Spleen (tissue), 11 donors: ENCODE measurements around the gene CTDSPL. TPM values are rescaled to one million over a fixed set of nuclear protein-coding genes. Genes with fewer than 3 reads are reported as not detected.

Experiments used
- DNase-seq: peaks from one replicate; pipeline ENCODE4 v3.0.0-alpha.2; 2020
- H3K27ac ChIP-seq, 8 donors: fragments of 200-600 bp; sonication (generic) in 7 of 8; 1 replicate in 4 of 8; 2 replicates in 4 of 8; pipeline versions ENCODE4 v1.5.0 to v1.8.0; 2016 to 2021; ENCODE audit warnings: inconsistent platforms in 4 of 8, mild to moderate bottlenecking in 4 of 8, moderate library complexity in 1 of 8
- H3K27me3 ChIP-seq, 7 donors: fragments of 200-600 bp; sonication (generic) in 6 of 7; replicated peaks in 1 of 7; 1 replicate in 4 of 7; 2 replicates in 3 of 7; pipeline versions ENCODE4 v1.5.0 to v1.8.0; 2016 to 2021; ENCODE audit warnings: inconsistent platforms in 3 of 7, mild to moderate bottlenecking in 1 of 7
- H3K36me3 ChIP-seq, 6 donors: fragments of 200-600 bp; sonication (generic) in 5 of 6; 1 replicate in 4 of 6; 2 replicates in 2 of 6; pipeline versions ENCODE4 v1.5.0 to v1.8.0; 2016 to 2021; ENCODE audit warnings: inconsistent platforms in 2 of 6
- H3K4me1 ChIP-seq, 6 donors: fragments of 200-600 bp; sonication (generic) in 5 of 6; 1 replicate in 3 of 6; 2 replicates in 3 of 6; pipeline versions ENCODE4 v1.5.0 to v1.8.0; 2016 to 2021; ENCODE audit warnings: inconsistent platforms in 3 of 6
- H3K4me3 ChIP-seq, 8 donors: fragments of 200-600 bp; sonication (generic) in 7 of 8; 1 replicate in 4 of 8; 2 replicates in 4 of 8; pipeline versions ENCODE4 v1.5.0 to v1.8.0; 2016 to 2021; ENCODE audit warnings: inconsistent platforms in 4 of 8, mild to moderate bottlenecking in 4 of 8, moderate library complexity in 2 of 8
- H3K9me3 ChIP-seq, 8 donors: fragments of 200-600 bp; sonication (generic) in 7 of 8; 1 replicate in 4 of 8; 2 replicates in 4 of 8; pipeline versions ENCODE4 v1.5.0 to v1.8.0; 2016 to 2021; ENCODE audit warnings: inconsistent platforms in 4 of 8
- POLR2A ChIP-seq, 3 donors: fragments of 450-650 bp; IDR thresholded peaks; one replicate each; pipeline ENCODE4 v1.5.1; 2017; ENCODE audit warnings: antibody characterized with exemption in 3 of 3, mild to moderate bottlenecking in 1 of 3
- POLR2AphosphoS5 ChIP-seq, 3 donors: sonication (generic); formaldehyde crosslinking; IDR thresholded peaks; one replicate each; pipeline ENCODE4 v1.5.1; 2017; ENCODE audit warnings: antibody characterized with exemption in 3 of 3
- WGBS, 5 donors: extraction: QIAGEN DNeasy Blood & Tissue Kit in 3 of 5; methylation state at CpG; one replicate each; pipeline versions ENCODE4 v1.1.5 to v1.1.7; 2013 to 2018; 5-methylcytosine and 5-hydroxymethylcytosine counted together
- intact Hi-C: fragments of 100-400 bp; cut with DNase I; formaldehyde crosslinking; loops from one replicate; pipeline ENCODE4 v1.15.0; 2023; ENCODE audit warnings: low total_unique reads
- polyA plus RNA-seq, 3 donors: library from polyadenylated mRNA; stranded (reverse); fragments of 200-250 nt; gene quantifications; one replicate each; pipeline ENCODE4 v1.2.1, GENCODE V29; 2013
- total RNA-seq, 7 donors: library from RNA; depleted of rRNA in 3 of 7; stranded (reverse); fragments of >200 nt in 3 of 7; fragmentation: NEBNext Ultra II Directional in 4 of 7; extraction: Animal tissue kit (Norgen Biotek cat#: 25700) in 4 of 7; gene quantifications; one replicate each; pipeline versions ENCODE4 v1.1.0 to v1.2.1, GENCODE V29; 2016 to 2021
- TF ChIP-seq, protein P1 (sequence below), 11 experiments: fragments of 200-600 bp in 7 of 11; fragments of 450-650 bp in 4 of 11; sonication (generic) in 4 of 11; IDR thresholded peaks in 8 of 11; conservative IDR thresholded peaks in 3 of 11; 1 replicate in 7 of 11; 2 replicates in 4 of 11; pipeline versions ENCODE4 v1.4.0 to v1.8.0; 2016 to 2021; ENCODE audit warnings: antibody characterized with exemption in 11 of 11, inconsistent platforms in 4 of 11, mild to moderate bottlenecking in 1 of 11
- donor health status: healthy with polysubstance abuse.
- donor health status: DM: no; HTN: no; CAD: no; lungs with moderate emphysema.
- donor health status: DM: no; HTN: no; CAD: no.
- donor health status: Bipolar disorder and iron deficiency.
- donor health status: healthy.
- donor health status: DM: no; HTN: no; CAD: no.
- donor health status: DM: yes; HTN: yes; CAD: no.

CTDSPL gene
- total and polyA plus RNA-seq, 10 donors: 3.9 to 46.0 (median 26.2) TPM

GRCh38 chr3:38026856-38027255 lies 165.2 kb downstream of the CTDSPL start:
- peaks cover 12 to 77% (median 61%) of the 10 kb centered on the region in 6 donors for H3K4me1 ChIP-seq
- intact Hi-C loops: no loop called here
- TF ChIP-seq POLR2A (IDR thresholded peaks at IDR 0.05) (no peak), POLR2AphosphoS5 (IDR thresholded peaks at IDR 0.05) (no peak)
- TF ChIP-seq, protein P1, sequence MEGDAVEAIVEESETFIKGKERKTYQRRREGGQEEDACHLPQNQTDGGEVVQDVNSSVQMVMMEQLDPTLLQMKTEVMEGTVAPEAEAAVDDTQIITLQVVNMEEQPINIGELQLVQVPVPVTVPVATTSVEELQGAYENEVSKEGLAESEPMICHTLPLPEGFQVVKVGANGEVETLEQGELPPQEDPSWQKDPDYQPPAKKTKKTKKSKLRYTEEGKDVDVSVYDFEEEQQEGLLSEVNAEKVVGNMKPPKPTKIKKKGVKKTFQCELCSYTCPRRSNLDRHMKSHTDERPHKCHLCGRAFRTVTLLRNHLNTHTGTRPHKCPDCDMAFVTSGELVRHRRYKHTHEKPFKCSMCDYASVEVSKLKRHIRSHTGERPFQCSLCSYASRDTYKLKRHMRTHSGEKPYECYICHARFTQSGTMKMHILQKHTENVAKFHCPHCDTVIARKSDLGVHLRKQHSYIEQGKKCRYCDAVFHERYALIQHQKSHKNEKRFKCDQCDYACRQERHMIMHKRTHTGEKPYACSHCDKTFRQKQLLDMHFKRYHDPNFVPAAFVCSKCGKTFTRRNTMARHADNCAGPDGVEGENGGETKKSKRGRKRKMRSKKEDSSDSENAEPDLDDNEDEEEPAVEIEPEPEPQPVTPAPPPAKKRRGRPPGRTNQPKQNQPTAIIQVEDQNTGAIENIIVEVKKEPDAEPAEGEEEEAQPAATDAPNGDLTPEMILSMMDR (IDR thresholded peaks at IDR 0.05 in 8 of 11, conservative IDR thresholded peaks at IDR 0.05 in 3 of 11): no peak
- peaks cover 0 to 39% (median 20%) of the 10 kb centered on the region in 7 donors for H3K27me3 ChIP-seq
- whole genome bisulfite sequencing, 5 donors: 68 to 82% (median 77%) methylated on average over 4 of the region's 4 CpGs
- H3K9me3 ChIP-seq: no peaks in the 10 kb centered on the region
- no peaks in the 10 kb centered on the region for H3K36me3 ChIP-seq
- H3K27ac ChIP-seq: no peak overlapping the region
- no peak for DNase-seq
- no peak overlapping the region for H3K4me3 ChIP-seq

- Histone ChIP-seq H3K4me1 (peaks cover 12 to 69% (median 56%) of the 10 kb centered on the region in 6 donors), H3K4me3 (no peak overlapping the region), H3K27ac (peak overlapping the region in 2 of 8 donors; percentile 78 to 82), H3K9me3 (no peaks in the 10 kb centered on the region), H3K27me3 (peaks cover 0 to 46% (median 20%) of the 10 kb centered on the region in 7 donors), H3K36me3 (no peaks in the 10 kb centered on the region)
- intact Hi-C loops: no loop called here
- DNase-seq: no peak
- no peak for TF ChIP-seq POLR2AphosphoS5 (IDR thresholded peaks at IDR 0.05)
- TF ChIP-seq, protein P1 (IDR thresholded peaks at IDR 0.05 in 8 of 11, conservative IDR thresholded peaks at IDR 0.05 in 3 of 11): no peak
- WGBS, 5 donors: 85 to 95% (median 93%) methylated on average over 5 to 6 of the region's 6 CpGs
Measured at GRCh38 chr3:38027466-38028465, 166.1 kb downstream of the CTDSPL start.

- no peaks in the 10 kb centered on the region for H3K9me3 ChIP-seq
- H3K27ac ChIP-seq: peak overlapping the region; percentile 54 to 82 (median 78)
- H3K4me1 ChIP-seq: peaks cover 5 to 59% (median 45%) of the 10 kb centered on the region in 6 donors
- H3K36me3 ChIP-seq: no peaks in the 10 kb centered on the region
- intact Hi-C loops: no loop called here
- peaks cover 0 to 49% (median 20%) of the 10 kb centered on the region in 7 donors for H3K27me3 ChIP-seq
- TF ChIP-seq POLR2A (IDR thresholded peaks at IDR 0.05) (no peak), POLR2AphosphoS5 (IDR thresholded peaks at IDR 0.05) (no peak)
- TF ChIP-seq, protein P1 (IDR thresholded peaks at IDR 0.05 in 8 of 11, conservative IDR thresholded peaks at IDR 0.05 in 3 of 11): no peak
- peak overlapping the region; percentile 42 to 81 (median 60) for H3K4me3 ChIP-seq
- DNase-seq: peak; percentile 77
- 24 to 42% (median 27%) methylated on average over 24 to 45 of the region's 45 CpGs for whole genome bisulfite sequencing, 5 donors
Measured at GRCh38 chr3:38028621-38029361, 167.1 kb downstream of the CTDSPL start.
